Activated T-cell treated with anti-CD3 and anti-CD28 coated beads for 4 hours (primary cell): ENCODE measurements around the gene F12.
"Not testable (repeated sequence)": the region's sequence is repeated elsewhere in the genome, so short reads cannot be mapped to it uniquely, and the experiment has no call there.

ENCODE experiments used
- DNase-seq: peaks from one replicate; pipeline ENCODE4 v3.0.0-alpha.2; 2020

Gene F12

DNA sequence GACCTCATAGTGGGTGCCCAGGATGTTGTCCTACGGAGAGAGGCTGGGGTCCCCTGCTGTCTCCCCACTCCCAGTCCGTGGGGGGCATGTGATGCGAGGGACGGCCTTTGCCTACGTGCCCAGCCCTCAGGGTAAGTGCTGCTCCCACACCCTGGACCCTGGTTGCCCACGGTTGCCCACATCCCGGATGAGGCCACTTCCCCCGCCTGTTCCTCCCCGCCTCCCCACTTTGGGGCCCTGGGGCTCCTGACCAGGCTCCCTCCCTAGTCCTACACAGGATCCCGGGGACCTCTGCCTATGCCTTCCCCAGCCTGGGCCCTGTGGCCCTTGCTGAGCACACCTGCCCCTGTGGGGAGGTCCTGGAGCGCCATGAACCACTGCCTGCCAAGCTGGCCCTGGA lies 23.6 kb downstream of the F12 start:
- no peak for DNase-seq

GRCh38 chr5:177384134-177384533 lies 25.2 kb downstream of the F12 start, which contains the start of gene SLC34A1:
TSS of gene SLC34A1 (plus strand) at chr5:177384434. CDS start at chr5:177385742, 1,308 bp downstream.
- DNase-seq: no peak

GRCh38 chr5:177383181-177383580 lies 26.2 kb downstream of the F12 start:
- no peak for DNase-seq

GRCh38 chr5:177382423-177383029 lies 26.8 kb downstream of the F12 start:
- DNase-seq: no peak

GRCh38 chr5:177380805-177381126 lies 28.6 kb downstream of the F12 start:
- no peak for DNase-seq

GRCh38 chr5:177378884-177379883 lies 30.2 kb downstream of the F12 start:
- DNase-seq: no peak

DNA sequence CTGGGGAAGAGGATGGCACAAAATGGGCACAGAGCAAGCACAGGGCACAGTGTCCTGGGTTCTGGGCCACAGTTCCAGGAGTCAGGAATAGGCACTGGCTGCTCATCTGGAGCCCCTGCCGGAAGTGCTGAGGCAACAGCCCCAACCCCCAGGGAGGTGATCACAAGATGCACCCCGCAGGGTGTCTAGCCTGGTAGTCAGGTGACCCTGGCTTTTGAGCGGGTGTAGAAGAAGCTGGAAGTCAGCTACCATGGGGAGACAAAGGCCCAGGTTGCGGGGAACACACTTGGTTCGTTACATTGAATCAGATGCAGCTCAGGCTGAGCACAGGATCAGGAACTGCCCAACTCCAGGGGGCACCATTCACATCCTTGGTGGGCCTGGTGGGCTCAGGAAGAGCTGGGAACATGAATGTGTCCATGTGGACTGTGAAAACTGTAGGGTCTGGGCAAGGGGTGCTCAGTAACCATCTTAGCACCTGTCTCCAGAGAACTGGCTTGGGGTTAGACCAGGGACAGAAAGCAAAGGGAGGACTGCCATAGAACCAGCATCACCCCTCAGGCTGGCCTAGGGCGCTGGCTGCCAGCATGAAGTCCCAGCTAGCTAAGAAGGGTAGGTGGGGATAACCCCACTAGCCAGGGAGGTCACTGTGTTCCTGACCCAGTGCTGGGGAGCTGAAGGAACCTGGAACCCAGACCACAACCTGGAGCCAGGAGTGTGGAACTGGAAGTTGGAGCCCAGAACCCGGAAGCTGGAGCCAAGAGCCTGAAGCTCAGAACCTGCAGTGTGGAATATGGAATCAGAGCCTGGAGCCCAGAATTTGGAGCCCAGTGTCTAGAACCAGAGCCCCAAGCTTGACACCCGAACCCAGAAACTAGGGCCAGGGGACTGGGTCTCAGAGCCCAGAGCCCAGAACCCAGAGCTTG lies 31.2 kb downstream of the F12 start:
- no peak for DNase-seq

GRCh38 chr5:177376107-177376506 lies 33.3 kb downstream of the F12 start:
- no peak for DNase-seq

DNA sequence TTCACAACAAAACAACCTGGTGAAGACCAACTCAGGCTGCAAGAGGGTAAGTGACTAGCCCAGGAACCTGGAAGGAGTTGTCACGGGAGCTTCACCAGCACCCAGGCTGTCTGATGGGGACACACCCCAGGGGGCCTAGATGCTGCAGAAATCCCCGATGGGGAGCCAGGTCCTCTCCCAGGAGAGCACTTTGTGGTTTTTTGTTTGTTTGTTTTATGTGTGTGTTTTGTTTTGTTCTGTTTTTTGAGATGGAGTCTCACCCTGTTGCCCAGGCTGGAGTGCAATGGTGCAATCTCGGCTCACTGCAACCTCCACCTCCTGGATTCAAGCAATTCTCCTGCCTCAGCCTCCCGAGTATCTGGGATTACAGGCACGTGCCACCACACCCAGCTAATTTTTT lies 33.8 kb downstream of the F12 start:
- not testable (repeated sequence) for DNase-seq

- DNase-seq: no peak
Measured at GRCh38 chr5:177374211-177374610, 35.2 kb downstream of the F12 start.

DNA sequence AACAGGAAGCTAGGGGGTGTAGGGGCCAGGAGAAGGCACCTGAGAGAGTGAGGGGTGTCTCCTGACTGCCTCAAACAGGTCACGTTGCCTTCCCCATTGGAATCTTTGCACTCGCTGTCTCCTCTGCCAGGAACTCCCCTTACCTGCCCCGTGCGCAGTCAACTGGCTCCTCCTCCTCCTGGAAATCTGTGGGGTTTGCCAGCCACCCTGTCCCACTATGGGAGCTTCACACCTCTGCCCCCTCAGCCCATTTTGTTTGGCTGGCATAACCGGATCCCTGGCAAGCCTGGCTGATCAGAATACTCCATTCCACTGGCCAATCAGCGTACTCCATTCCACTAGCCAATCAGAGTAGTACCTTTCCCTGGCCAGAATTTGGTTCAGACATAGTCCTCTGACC lies 35.6 kb downstream of the F12 start:
- DNase-seq: no peak

GRCh38 chr5:177372910-177373309 lies 36.5 kb downstream of the F12 start:
- no peak for DNase-seq

- DNase-seq: no peak
Measured at GRCh38 chr5:177372034-177372896, 37.1 kb downstream of the F12 start.

DNA sequence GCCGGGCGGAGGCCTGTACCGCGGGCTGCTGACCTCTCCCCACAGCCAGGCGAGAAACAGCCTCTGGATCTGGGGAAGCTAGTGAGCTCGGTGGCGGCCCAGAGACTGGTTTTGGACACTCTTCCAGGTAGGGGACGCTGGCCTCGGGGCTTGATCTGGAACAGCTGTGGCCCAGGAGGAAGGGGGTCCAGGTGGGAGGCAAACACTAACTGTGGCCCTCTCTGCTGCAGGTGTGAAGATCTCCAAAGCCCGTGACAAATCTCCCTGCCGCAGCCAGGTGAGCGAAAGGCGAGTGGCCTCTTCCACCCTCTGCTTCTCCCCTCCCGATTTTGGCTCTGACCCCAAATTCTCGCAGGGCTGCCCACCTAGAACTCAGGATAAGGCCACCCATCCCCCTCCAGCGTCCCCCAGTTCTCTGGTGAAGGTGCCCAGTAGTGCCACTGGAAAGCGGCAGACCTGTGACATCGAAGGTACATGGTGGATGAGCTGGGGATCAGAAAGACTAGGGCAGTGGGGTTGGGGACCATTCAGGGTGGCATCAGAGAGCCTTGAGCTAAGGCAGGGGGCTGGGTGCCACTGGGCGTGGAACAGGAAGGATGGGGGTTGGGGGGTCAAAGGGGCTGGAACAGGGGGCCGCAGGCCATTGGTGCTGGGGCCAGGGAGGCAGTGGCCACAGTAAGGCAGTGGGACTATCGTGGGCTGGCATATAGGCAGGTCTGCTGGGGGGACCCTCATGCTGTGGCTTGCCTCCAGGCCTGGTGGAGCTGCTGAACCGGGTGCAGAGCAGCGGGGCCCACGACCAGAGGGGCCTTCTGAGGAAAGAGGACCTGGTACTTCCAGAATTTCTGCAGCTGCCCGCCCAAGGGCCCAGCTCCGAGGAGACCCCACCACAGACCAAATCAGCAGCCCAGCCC lies 38.0 kb downstream of the F12 start:
- no peak for DNase-seq

- peak; percentile 48 for DNase-seq
Measured at GRCh38 chr5:177370488-177371119, 38.8 kb downstream of the F12 start.

- DNase-seq: no peak
Measured at GRCh38 chr5:177369645-177370440, 39.5 kb downstream of the F12 start.

DNA sequence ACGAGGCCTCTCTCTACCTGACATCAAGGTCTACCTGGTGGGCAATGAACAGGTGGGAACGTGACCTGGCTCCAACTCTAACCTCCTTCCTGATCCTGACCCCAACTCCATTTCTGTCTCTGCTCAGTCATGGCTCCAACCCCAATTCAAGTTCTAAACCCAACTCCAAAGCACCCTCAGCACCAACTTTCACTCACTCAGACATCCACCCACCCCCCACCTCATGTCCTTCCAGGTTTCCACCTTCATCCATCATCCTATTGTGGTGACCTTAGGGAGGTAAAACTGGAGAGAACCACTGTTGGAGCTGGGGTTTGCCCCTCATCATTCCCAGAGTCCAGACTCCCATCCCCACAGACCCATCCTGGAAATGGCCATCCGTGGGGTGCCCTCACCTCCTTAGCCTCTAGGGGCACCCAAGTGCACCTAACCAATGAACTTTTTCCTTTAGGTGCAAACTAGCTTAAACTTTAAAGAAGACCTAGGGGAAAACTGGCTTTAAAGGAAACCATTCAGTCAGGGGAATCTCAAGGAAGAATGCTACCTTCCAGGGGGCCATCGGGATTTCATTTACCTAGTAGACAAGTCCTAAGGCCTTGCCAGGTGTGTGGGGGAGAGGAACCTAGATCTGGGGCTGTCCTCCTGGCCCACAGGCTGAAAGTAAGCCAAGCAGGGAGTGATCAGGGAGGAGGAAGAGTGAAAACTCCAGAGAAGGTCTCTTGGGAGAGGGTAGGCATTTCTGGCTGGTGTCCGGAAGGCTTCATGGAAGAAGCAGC lies 40.3 kb downstream of the F12 start:
- DNase-seq: no peak

DNA sequence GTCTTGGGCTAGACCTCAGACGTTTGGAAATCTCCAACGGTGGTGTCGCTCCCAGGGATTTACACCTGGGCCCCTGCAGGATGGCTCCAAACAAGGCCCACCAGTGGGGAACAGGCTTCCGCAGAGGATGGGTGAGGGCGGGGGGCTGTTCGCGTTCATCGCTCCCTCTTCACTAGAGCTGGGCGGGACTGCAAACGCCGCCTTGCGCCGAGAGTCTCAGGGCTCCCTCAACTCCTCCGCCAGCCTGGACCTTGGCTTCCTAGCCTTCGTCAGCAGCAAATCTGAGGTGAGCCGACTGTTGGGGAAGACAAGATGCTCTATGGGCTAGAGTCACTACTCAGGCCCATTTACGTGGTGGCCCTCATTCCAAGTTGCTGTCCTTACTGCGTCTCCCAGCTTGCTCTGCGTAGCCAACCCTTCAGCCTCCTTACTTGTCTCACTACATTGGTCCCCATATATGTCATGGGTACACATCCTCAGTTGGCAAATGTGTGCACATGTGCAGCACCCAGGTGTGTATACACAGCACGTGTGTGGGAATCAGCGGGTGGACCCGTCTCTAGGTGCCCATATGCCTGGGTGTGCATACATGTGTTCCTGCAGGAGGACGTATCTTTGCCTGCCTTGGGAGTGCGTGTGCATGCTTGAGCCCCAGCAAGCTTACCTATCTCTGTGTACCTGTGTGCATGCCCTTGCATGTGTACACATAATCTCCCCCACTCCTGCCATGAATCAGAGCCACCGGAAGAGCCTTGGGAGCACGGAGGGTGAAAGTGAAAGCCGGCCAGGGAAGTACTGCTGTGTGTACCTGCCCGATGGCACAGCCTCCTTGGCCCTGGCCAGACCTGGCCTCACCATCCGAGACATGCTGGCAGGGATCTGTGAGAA lies 41.1 kb downstream of the F12 start:
- no peak for DNase-seq
